Fibroblast of lung (primary cell): ENCODE measurements around the gene NEURL2. TPM values are rescaled to one million over a fixed set of nuclear protein-coding genes. Genes with fewer than 3 reads are reported as not detected.

Source experiments
- DNase-seq, 2 donors: peaks; one replicate each; pipeline versions ENCODE4 v3.0.0 to v3.0.0-alpha.2; 2010; ENCODE audit warnings: low read depth in 2 of 2
- H2AFZ ChIP-seq: 2 replicates; pipeline ENCODE4 v1.5.1; 2012; ENCODE audit warnings: low read length, control low read depth, inconsistent platforms
- H3K27ac ChIP-seq: 2 replicates; pipeline ENCODE4 v1.5.1; 2011; ENCODE audit warnings: low read length, control low read depth; ENCODE audit not compliant: insufficient read depth
- H3K27me3 ChIP-seq: 2 replicates; pipeline ENCODE4 v1.5.1; 2011; ENCODE audit warnings: mild to moderate bottlenecking, low read length; ENCODE audit not compliant: control insufficient read depth, insufficient read depth
- H3K36me3 ChIP-seq: 2 replicates; pipeline ENCODE4 v1.5.1; 2011; ENCODE audit warnings: low read length; ENCODE audit not compliant: control insufficient read depth, insufficient read depth
- H3K4me1 ChIP-seq: 2 replicates; pipeline ENCODE4 v1.5.1; 2011; ENCODE audit warnings: low read length; ENCODE audit not compliant: control insufficient read depth, insufficient read depth; ENCODE audit errors: extremely low read depth
- H3K4me2 ChIP-seq: 2 replicates; pipeline ENCODE4 v1.5.1; 2011; ENCODE audit warnings: low read length, control low read depth; ENCODE audit not compliant: insufficient read depth; ENCODE audit errors: extremely low read depth
- H3K4me3 ChIP-seq, 4 experiments: fragments of 200-600 bp in 1 of 4; sonication (generic) in 1 of 4; replicated peaks in 1 of 4; 2 replicates each; pipeline ENCODE4 v1.5.1; 2011 to 2016; ENCODE audit warnings: low read length in 4 of 4, low read depth in 3 of 4, mild to moderate bottlenecking in 3 of 4, control low read depth in 2 of 4, inconsistent platforms in 1 of 4, mixed read lengths in 1 of 4; ENCODE audit not compliant: insufficient read depth in 1 of 4; ENCODE audit errors: control extremely low read depth in 1 of 4
- H3K79me2 ChIP-seq: 2 replicates; pipeline ENCODE4 v1.5.1; 2012; ENCODE audit warnings: mild to moderate bottlenecking, low read length, inconsistent platforms; ENCODE audit not compliant: control insufficient read depth, insufficient read depth
- H3K9ac ChIP-seq: 2 replicates; pipeline ENCODE4 v1.5.1; 2011; ENCODE audit warnings: mild to moderate bottlenecking, low read length, control low read depth; ENCODE audit not compliant: insufficient read depth
- H3K9me3 ChIP-seq: 2 replicates; pipeline ENCODE4 v1.5.1; 2012; ENCODE audit warnings: low read depth, low read length; ENCODE audit not compliant: control insufficient read depth, insufficient read depth
- H4K20me1 ChIP-seq: 2 replicates; pipeline ENCODE4 v1.5.1; 2011; ENCODE audit warnings: low read length; ENCODE audit not compliant: control insufficient read depth, insufficient read depth; ENCODE audit errors: extremely low read depth
- EZH2 ChIP-seq: IDR thresholded peaks from 2 replicates; pipeline ENCODE4 v1.5.1; 2012; ENCODE audit warnings: low read length, control low read depth, mild to moderate bottlenecking; ENCODE audit errors: missing control alignments
- polyA plus RNA-seq, 2 donors: library from polyadenylated mRNA; depleted of rRNA in 1 of 2; stranded (reverse) in 1 of 2; unstranded in 1 of 2; fragments of >200 nt; gene quantifications; 2 replicates each; pipeline ENCODE4 v1.2.1, GENCODE V29; 2011 to 2012; ENCODE audit warnings: missing spikeins in 1 of 2
- total RNA-seq: library from RNA; depleted of rRNA; stranded (reverse); fragments of >200 nt; gene quantifications from 2 replicates; pipeline ENCODE4 v1.2.1, GENCODE V29; 2014
- TF ChIP-seq, protein P1 (sequence below), 2 donors: IDR thresholded peaks in 1 of 2; conservative IDR thresholded peaks in 1 of 2; 1 replicate in 1 of 2; 2 replicates in 1 of 2; pipeline ENCODE4 v1.5.1; 2011 to 2012; ENCODE audit warnings: low read length in 2 of 2, control low read depth in 1 of 2, inconsistent platforms in 1 of 2, low read depth in 1 of 2, mild to moderate bottlenecking in 1 of 2

NEURL2 gene
- total and polyA plus RNA-seq, 2 donors (not counting 1 experiment from before 2014, with no cell fraction given): 0.77 to 7.1 TPM

DNA sequence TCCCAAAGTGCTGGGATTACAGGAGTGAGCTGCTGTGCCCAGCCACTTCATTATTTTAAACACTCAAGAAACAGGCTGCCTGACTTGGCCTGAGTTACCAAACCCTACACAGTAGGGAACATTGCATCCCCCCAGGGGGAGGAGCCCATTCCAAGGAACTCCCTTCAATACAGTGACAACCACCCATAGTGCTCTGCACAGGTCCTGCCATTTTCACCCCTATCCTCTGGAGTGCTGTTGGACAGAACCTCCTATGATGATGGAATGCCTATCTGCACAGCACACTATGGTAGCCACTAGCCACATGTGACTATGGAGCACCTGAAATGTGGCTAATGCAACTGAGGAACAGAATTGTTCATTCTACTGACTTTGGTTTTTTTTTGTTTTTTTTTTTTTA, 45.6 kb downstream of the NEURL2 start:
- TF ChIP-seq EZH2: no peak
- TF ChIP-seq, protein P1, sequence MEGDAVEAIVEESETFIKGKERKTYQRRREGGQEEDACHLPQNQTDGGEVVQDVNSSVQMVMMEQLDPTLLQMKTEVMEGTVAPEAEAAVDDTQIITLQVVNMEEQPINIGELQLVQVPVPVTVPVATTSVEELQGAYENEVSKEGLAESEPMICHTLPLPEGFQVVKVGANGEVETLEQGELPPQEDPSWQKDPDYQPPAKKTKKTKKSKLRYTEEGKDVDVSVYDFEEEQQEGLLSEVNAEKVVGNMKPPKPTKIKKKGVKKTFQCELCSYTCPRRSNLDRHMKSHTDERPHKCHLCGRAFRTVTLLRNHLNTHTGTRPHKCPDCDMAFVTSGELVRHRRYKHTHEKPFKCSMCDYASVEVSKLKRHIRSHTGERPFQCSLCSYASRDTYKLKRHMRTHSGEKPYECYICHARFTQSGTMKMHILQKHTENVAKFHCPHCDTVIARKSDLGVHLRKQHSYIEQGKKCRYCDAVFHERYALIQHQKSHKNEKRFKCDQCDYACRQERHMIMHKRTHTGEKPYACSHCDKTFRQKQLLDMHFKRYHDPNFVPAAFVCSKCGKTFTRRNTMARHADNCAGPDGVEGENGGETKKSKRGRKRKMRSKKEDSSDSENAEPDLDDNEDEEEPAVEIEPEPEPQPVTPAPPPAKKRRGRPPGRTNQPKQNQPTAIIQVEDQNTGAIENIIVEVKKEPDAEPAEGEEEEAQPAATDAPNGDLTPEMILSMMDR (conservative IDR thresholded peaks at IDR 0.05 in 1 of 2, IDR thresholded peaks at IDR 0.05 in 1 of 2; ENCODE audit: low read depth in 1 of 2, low read length in 2 of 2): no peak
- Histone ChIP-seq H3K79me2 (no peaks in the 10 kb centered on the region), H3K27ac (no peak overlapping the region), H3K4me2 (no peak overlapping the region), H3K36me3 (peaks cover 23% of the 10 kb centered on the region), H3K4me3 (no peak overlapping the region), H3K9ac (no peak overlapping the region), H2AFZ (no peak overlapping the region), H3K4me1 (no peaks in the 10 kb centered on the region), H3K27me3 (no peaks in the 10 kb centered on the region), H4K20me1 (no peaks in the 10 kb centered on the region), H3K9me3 (no peaks in the 10 kb centered on the region)
- no peak for DNase-seq

DNA sequence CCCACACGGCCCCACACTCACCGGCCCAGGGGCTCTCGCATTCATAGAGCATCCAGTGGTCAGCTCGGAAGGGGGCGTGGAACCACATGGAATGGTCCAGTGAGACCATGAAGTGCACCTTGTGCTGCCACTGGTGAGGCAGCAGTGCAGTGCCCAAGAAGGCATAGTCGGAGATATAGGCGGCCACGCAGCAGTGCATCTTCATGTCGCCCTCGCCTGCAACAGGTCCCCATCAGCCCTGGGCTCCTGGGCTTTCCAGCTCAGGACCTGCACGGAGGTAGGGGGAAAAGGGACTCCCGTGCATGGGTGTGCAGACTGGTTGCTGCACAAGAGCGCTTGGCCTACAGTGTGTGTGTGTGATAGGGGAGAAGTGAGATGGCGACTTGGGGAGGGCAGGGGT, 47.5 kb downstream of the NEURL2 start:
- Histone ChIP-seq H3K4me1 (no peaks in the 10 kb centered on the region), H3K9me3 (no peaks in the 10 kb centered on the region), H3K4me2 (no peak overlapping the region), H3K79me2 (no peaks in the 10 kb centered on the region), H3K36me3 (peaks cover 26% of the 10 kb centered on the region), H2AFZ (no peak overlapping the region), H3K27me3 (no peaks in the 10 kb centered on the region), H4K20me1 (no peaks in the 10 kb centered on the region), H3K9ac (no peak overlapping the region), H3K27ac (no peak overlapping the region), H3K4me3 (no peak overlapping the region)
- no peak for DNase-seq
- TF ChIP-seq, protein P1 (conservative IDR thresholded peaks at IDR 0.05 in 1 of 2, IDR thresholded peaks at IDR 0.05 in 1 of 2; ENCODE audit: low read depth in 1 of 2, low read length in 2 of 2): no peak
- TF ChIP-seq EZH2: no peak

DNA sequence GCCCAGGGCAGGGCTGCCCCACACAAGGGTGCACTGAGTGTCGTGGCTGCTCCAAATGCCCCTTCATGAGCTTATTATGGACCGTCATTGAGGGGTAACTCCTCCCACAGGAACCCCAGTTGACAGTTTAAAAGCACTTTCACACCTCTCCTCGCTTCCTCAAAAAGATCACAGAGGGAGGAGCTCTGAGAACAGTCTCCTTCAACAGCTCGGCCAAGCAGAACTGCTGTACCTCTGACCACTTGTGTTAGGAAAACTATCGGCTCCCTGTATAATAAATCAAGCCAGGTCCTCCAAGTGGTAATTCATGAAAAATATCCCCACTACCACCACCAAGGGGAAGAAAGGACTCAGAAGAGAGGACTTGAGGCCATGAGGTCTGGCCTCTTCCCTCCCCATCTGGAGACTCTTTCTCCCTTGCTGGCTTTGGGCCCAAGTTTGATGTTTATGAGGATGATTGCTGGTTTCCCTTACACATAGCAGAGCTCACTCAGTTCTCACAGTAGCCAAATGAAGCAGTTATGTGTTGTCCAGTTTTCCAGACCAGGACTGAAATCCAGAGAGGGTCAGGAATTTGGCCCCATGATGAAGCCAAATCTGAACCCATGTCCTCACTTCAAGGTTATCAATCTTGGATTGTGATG, 48.7 kb downstream of the NEURL2 start:
- Histone ChIP-seq H3K4me2 (no peak overlapping the region), H4K20me1 (no peaks in the 10 kb centered on the region), H3K27me3 (no peaks in the 10 kb centered on the region), H3K4me3 (no peak overlapping the region), H3K36me3 (peaks cover 24% of the 10 kb centered on the region), H3K27ac (peak overlapping the region; percentile 7), H3K79me2 (no peaks in the 10 kb centered on the region), H3K9me3 (no peaks in the 10 kb centered on the region), H2AFZ (no peak overlapping the region), H3K4me1 (no peaks in the 10 kb centered on the region), H3K9ac (no peak overlapping the region)
- no peak for TF ChIP-seq EZH2
- TF ChIP-seq, protein P1 (conservative IDR thresholded peaks at IDR 0.05 in 1 of 2, IDR thresholded peaks at IDR 0.05 in 1 of 2; ENCODE audit: low read depth in 1 of 2, low read length in 2 of 2): no peak
- DNase-seq: peak; percentile 12 to 69
